SKM-1 treated with dmso at 0.1 percent for 144 hours (cell line): ENCODE measurements around the gene ANKRD9.

ENCODE experiments used
- DNase-seq: peaks from one replicate; lab custom pipeline; 2025; ENCODE audit not compliant: unreplicated experiment; lab: John Stamatoyannopoulos, UW

The ANKRD9 gene

GRCh38 chr14:102513899-102514772 lies 4.6 kb upstream of the ANKRD9 start:
- DNase-seq, result no peak

- no peak for DNase-seq
These were observed 3.3 kb upstream of the ANKRD9 start for GRCh38 chr14:102512793-102513300.

- DNase-seq, result no peak
These were observed 2.0 kb upstream of the ANKRD9 start for GRCh38 chr14:102511538-102511937.

GRCh38 chr14:102510616-102511520 lies 1.3 kb upstream of the ANKRD9 start:
- DNase-seq, result no peak

- DNase-seq, result no peak
These were observed 516 bp downstream of the ANKRD9 start for GRCh38 chr14:102508774-102509745.

GRCh38 chr14:102508410-102508773 lies 1.2 kb downstream of the ANKRD9 start:
- DNase-seq, result no peak

GRCh38 chr14:102507857-102508312 lies 1.7 kb downstream of the ANKRD9 start:
- DNase-seq, result no peak

GRCh38 chr14:102507081-102507856 lies 2.3 kb downstream of the ANKRD9 start:
- no peak for DNase-seq

GRCh38 chr14:102506626-102506925 lies 3.0 kb downstream of the ANKRD9 start:
- no peak for DNase-seq

- no peak for DNase-seq
These were observed 3.6 kb downstream of the ANKRD9 start for GRCh38 chr14:102505775-102506625.

- DNase-seq, result no peak
These were observed 4.5 kb downstream of the ANKRD9 start for GRCh38 chr14:102505000-102505619.

GRCh38 chr14:102504328-102504999 lies 5.1 kb downstream of the ANKRD9 start:
- no peak for DNase-seq

- DNase-seq, result no peak
These were observed 5.8 kb downstream of the ANKRD9 start for GRCh38 chr14:102503641-102504327.

- no peak for DNase-seq
These were observed 7.0 kb downstream of the ANKRD9 start for GRCh38 chr14:102502571-102502970.

GRCh38 chr14:102501751-102502315 lies 7.7 kb downstream of the ANKRD9 start:
- DNase-seq, result no peak

GRCh38 chr14:102500713-102501112 lies 8.9 kb downstream of the ANKRD9 start:
- DNase-seq, result no peak

- DNase-seq, result no peak
These were observed 9.4 kb downstream of the ANKRD9 start for GRCh38 chr14:102500158-102500662.
